ENCODE measurements around the gene CDH23.

Gene CDH23

GRCh38 chr10:71767420-71768035 is 370.8 kb downstream of the CDH23 start:
- no peak for DNase-seq

DNA sequence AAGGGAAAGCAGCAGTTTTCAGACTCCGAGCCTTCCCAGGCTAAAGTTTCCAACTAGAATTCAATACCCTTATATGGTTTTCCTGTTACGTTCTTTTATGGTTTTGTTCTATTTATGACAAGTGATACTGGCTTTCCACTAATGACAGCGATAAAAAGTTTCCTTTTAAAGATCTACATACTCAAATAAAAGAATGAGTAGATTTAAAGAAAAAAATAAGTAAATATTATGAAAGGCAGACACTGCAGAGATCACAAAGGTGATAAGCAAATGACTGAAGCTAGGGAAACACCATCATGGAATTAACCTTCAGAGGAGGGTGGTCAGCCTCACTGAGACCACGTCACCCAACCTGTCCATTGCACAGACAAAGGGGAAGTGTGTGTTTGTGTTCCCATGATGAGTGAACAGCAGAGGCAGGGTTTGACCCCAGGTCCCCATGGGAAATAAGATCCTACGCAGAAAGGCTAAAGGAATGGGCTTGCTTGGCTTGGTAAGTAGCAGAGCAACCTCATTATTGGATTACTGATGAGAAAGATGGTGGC is 372.6 kb downstream of the CDH23 start:
- peak; percentile 41 for DNase-seq

DNA sequence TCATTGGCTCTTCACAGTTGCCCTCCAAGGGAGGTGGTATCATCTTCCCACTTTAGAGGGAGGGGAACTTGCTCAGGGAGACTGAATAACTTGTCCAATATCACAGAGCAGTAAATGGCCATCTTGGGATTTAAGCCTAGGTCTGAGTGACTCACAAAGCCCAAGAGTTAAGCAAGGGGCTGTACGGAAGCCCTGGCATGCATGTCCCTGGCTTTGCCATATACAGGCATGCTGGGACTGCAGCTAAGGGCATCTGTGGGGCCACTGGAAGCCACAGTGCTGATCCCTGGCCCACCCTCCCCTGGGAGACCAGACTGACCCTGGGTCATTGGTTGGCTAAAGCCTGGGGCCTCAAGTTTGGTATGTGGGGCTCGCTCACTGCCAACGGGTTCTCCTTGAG is 373.5 kb downstream of the CDH23 start:
- DNase-seq: no peak

- DNase-seq: no peak
Measured at GRCh38 chr10:71770789-71771188, 374.1 kb downstream of the CDH23 start.

DNA sequence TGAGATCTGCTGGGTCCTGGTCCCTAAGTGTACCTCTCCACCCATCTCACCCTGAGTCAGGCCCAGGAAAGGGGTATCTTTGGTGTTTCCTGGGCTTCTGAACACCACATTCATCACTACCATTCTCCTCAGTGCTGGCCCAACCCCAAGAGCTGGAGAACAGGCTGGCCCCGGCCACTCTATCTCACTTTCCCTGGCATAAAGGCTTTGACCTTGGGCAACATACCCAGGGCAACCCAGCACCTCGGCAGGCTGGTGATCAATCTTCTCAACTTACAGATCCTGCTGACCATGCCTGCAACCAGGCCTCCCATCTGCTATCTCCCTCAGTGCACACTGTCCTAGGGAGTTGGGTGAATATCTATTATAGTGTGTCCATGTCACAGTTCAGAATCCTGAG is 374.5 kb downstream of the CDH23 start:
- no peak for DNase-seq

DNA sequence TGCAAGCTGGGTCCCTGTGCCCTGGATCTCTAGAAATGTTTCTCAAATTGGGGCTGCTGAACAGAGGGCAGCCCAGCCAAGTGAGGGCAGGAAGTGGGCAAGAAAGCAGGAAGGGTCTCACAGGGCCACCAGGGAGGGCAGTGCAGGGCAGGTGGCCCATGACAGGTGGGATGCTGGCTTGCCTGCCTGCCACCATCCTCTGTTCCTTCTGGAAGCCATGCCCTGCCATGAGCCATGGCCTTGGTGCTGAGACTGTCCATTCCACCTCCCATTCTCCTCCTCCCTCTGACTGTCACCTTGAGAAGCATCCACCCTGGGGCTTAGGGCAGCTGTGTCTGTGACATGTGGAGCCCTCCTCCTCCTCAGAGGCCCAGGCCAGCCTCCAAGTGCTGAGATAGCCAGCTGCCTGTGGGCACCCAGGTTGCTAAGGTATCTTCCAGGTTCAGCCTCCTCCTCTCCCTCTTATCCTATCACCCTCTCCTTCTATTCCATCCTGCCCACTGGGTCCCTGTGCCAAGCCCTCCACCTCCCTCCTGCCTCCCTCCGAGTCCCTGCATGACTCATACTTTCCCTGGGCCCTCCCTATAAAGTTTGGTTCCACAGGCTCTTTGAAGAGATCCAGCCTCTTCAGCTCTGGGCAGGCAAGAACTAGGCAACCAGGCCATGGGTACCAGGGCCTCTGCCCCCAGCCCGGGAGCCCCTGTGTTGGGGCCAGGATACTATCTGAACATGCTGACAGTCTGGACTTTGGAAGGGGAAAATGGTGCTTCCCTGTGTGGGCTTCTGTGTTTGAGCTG is 375.3 kb downstream of the CDH23 start:
- peak; percentile 41 for DNase-seq

- no peak for DNase-seq
Measured at GRCh38 chr10:71772832-71773220, 376.1 kb downstream of the CDH23 start.

- peak; percentile 93 for DNase-seq
Measured at GRCh38 chr10:71773221-71773971, 376.7 kb downstream of the CDH23 start, which contains the start of gene VSIR. Gene VSIR (minus strand): TSS chr10:71773520. CDS start chr10:71773439, 81 bp downstream.

- DNase-seq: no peak
Measured at GRCh38 chr10:71774916-71775702, 378.4 kb downstream of the CDH23 start.

DNA sequence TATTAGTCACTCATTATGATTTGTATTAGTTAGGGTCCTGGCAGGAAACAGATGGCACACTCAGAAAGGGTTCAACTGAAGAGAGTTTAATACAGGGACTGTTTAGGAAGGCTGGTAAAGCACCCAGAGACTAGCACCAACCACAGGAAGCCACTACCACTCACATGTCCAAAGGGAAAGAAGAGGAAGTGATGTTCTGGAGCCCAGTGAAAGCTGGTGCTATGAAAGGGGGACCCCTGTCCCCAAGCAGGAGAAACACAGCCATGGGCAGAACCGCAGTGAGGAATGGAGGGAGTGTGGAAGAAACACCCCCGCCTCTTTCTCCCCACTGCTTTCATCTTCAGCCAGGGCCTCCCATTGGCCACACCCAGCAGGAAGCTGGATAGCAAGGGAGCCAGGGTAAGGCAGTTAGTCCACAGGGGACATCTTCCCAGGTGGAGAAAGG is 379.8 kb downstream of the CDH23 start:
- DNase-seq: no peak

DNA sequence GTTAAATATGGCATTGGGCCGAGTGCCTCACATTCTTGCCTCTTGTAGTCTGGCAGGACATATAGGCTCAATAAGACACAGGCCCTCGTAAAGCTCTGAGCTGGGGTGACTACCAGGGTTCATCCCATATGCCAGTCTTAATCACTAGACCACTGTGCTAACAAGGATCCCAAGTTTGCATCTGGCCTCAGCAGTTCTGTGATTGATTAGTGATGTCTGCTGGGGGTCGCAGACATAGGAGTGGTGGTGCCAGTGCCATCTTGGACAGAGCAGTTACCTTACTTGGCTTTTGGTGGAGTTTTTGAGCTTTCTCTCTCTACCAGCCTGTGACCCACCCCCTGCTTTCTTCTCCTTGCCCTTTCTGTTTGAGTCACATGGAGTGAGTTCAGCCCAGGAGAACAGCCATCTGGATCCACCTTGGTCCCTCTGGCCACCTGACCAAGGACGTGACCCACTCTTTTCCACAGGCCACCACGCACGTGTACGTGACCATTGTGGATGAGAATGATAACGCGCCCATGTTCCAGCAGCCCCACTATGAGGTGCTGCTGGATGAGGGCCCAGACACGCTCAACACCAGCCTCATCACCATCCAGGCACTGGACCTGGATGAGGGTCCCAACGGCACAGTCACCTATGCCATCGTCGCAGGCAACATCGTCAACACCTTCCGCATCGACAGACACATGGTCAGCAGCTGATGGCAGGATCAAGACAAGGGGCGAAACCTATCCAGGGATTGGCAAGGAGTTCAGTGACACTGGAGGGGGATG is 380.7 kb downstream of the CDH23 start:
- DNase-seq: no peak

DNA sequence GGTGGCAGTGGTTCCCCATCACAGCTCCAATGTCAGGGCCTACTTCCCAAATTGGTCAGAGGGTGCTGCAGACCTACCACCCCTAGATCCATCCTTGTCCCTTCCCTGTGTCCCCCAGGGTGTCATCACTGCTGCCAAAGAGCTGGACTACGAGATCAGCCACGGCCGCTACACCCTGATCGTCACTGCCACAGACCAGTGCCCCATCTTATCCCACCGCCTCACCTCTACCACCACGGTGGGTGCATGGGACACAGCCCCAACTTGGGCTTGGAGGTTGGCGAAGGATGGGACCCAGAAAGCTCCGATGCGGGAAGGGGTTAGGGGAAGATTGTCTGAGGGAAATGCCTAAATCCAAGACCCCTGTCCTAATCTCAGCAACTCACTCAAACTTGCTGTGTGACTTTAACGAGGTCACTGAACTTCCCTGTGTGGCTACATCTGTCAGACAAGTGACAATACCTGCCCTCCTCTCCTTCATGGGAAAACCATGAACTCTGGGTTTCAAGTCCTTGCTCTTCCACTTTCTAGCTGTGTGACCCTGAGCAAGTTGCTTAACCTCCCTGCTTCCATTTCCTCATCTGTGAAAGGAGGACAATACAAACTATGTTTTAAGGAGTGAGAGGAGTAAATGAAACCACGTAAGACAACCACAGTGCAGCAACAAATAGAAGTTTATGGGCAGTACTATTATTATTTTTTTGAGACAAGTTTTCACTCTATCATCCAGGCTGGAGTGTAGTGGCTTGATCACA is 381.5 kb downstream of the CDH23 start:
- DNase-seq: no peak

DNA sequence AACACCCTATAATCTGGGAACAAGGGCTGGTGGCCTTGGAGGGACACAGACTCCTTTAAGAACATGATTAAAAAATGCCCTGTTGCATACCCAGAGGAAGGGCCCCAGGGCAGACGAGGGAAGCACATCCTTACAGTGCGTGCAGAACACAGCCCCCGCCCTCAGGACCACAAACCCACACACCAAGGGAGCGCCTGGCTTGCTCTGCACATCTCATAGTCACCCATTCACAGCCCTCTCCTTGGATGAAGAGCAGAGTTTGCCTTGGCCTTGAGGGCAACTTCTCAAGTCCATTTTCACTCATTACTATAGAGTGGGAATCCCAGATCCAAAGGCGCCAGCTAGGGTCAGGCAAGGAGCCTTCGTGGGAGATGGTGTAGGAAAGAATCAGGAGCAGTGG is 382.9 kb downstream of the CDH23 start:
- no peak for DNase-seq

DNA sequence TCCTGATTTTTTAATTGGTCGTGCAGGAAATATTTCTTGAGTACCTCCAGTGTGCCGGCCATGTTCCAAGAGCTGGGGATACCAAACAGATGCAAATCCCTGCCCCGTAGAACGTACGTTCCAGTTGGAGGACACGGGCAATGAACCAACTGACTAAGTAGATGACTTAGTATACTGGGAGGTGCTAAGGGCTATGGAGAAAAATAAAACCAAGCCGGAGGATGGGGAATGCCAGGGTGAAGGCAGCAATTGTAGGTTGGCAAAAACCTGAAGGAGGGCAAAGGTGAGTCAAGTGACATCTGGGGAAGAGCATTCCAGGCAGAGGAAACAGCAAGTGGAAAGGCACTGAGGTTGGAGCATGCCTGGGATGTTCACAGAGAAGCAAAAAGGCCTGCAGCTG is 383.4 kb downstream of the CDH23 start:
- DNase-seq: no peak

GRCh38 chr10:71780719-71781118 is 384.0 kb downstream of the CDH23 start:
- no peak for DNase-seq

DNA sequence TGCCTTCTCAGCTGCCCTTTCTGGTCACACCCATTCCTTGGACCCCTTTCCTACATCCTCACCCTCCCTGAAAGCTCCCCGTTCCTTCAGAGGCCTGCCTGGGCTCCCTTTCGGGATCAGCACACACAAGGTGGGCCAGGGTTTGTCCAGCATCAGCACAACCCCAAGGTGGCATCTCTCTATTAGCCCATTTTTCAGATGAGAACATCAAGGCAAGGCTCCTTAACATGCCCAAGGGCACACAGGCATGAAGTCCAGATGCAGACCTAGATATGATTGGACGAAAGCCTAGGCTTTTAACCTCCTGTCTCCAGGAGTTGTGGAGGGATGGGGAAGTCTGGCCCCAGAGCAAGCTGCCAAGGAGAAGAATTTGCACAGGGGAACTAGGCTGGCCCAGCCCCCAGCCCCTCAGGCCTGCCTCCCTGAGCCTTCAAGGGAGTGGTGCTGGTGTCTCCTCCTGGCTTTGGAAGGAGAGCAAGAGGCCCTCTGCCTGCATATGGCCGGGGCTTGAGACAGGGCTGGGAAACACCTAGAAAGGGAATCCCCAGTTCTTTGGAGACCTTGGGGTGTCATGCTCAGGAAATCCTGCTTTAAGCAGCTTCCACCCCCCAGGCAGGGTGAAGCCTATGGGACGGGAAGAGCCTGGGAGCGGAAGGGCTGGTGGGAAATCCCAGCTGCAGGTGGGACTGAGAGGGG is 385.6 kb downstream of the CDH23 start:
- DNase-seq: no peak

DNA sequence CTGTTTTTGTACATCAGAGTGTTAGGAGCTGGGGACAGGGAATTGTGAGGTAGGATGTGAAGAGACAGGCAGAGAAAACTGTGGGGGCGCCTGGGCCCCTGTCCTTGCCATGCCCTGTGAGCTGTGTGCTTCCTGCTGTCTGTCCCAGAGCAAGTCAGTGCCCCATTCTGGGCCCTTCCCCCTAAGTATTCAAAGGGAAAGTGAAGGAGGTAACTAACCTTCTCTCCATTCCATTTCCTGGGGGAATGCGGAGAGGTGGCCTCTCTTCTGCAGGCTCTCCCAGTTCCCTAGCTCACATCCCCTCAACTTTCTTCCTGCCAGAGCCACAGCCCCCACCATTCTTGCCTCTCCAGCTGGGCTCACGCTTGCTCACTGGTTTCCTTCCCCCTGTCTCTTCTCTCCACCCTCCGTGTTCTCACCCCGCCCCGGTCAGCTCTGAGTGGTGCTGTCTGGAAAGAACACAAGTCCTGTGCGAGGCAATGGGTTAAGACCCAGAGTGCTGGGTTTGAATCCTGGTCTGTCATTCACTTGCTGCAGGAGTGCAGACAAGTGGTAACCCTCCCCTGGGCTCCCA is 386.3 kb downstream of the CDH23 start:
- DNase-seq: no peak

- DNase-seq: no peak
Measured at GRCh38 chr10:71783917-71784678, 387.4 kb downstream of the CDH23 start.

DNA sequence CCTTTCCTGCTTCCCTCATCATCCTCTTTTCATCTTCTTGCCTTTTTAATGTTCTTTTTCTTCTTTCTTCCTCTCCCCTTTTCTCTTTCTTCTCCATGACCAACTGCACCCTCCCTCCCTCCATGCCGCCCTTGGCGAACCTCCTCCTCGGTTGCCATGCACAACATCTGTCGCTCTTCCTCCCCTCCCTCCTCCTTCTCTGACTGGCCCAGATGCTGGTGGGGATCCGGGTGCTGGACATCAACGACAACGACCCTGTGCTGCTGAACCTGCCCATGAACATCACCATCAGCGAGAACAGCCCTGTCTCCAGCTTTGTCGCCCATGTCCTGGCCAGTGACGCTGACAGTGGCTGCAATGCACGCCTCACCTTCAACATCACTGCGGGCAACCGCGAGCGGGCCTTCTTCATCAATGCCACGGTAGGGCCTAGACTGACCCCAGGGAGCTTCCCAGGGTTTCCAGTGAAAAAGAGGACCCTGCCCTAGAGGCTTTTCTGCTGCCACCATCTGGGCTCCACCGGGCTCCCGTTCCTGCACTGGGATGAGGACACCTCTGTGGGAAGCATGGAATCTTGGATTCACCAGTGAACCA is 388.1 kb downstream of the CDH23 start:
- DNase-seq: no peak
